Transverse colon (tissue), 4 donors: ENCODE data around the gene PSMD11. TPM values are rescaled to one million over a fixed set of nuclear protein-coding genes. Genes with fewer than 3 reads are reported as not detected.

Source experiments
- DNase-seq: peaks from one replicate; pipeline ENCODE4 v3.0.0-alpha.2; 2019
- H3K27ac ChIP-seq, 4 donors: fragments of 200-600 bp; sonication (generic); 2 replicates each; pipeline ENCODE4 v1.5.1; 2016 to 2018; ENCODE audit warnings: inconsistent platforms in 4 of 4
- H3K27me3 ChIP-seq: fragments of 200-600 bp; sonication (generic); 2 replicates; pipeline ENCODE4 v1.5.1; 2017; ENCODE audit warnings: inconsistent platforms
- H3K36me3 ChIP-seq, 4 donors: fragments of 200-600 bp; sonication (generic); 2 replicates each; pipeline ENCODE4 v1.5.1; 2017 to 2019; ENCODE audit warnings: inconsistent platforms in 4 of 4
- H3K4me1 ChIP-seq, 4 donors: fragments of 200-600 bp; sonication (generic); 2 replicates each; pipeline ENCODE4 v1.5.1; 2017 to 2020; ENCODE audit warnings: inconsistent platforms in 4 of 4
- H3K4me3 ChIP-seq, 4 donors: fragments of 200-600 bp; sonication (generic); 1 replicate in 1 of 4; 2 replicates in 3 of 4; pipeline versions ENCODE4 v1.5.1 to v1.6.1; 2017 to 2019; ENCODE audit warnings: inconsistent platforms in 4 of 4
- H3K9me3 ChIP-seq, 2 donors: fragments of 200-600 bp; sonication (generic); 2 replicates each; pipeline ENCODE4 v1.5.1; 2017 to 2019; ENCODE audit warnings: inconsistent platforms in 2 of 2
- EP300 ChIP-seq: sonication (generic); formaldehyde crosslinking; IDR thresholded peaks from one replicate; pipeline ENCODE4 v1.6.1; 2017; ENCODE audit warnings: antibody characterized with exemption, low read depth
- POLR2A ChIP-seq: fragments of 450-650 bp; IDR thresholded peaks from one replicate; pipeline ENCODE4 v1.6.1; 2016; ENCODE audit warnings: antibody characterized with exemption, mild to moderate bottlenecking, moderate library complexity
- POLR2AphosphoS5 ChIP-seq, 3 donors: sonication (generic); formaldehyde crosslinking; IDR thresholded peaks; one replicate each; pipeline ENCODE4 v1.6.1; 2016; ENCODE audit warnings: antibody characterized with exemption in 3 of 3
- WGBS, 2 donors: methylation state at CpG; one replicate each; pipeline ENCODE4 v1.1.5; 2018; ENCODE audit warnings: low coverage in 1 of 2; 5-methylcytosine and 5-hydroxymethylcytosine counted together
- in situ Hi-C, 4 donors: fragments of 200-750 bp; cut with MboI; loops; one replicate each; pipeline versions ENCODE4 v1.15.0 to v1.15.1; 2017; ENCODE audit warnings: low sequenced_read_pairs in 3 of 4, low pct_ligation_motif_present in 1 of 4, low pct_unique_long_range_greater_than_20kb in 1 of 4
- intact Hi-C: fragments of 100-400 bp; cut with DNase I; formaldehyde crosslinking; loops from one replicate; pipeline ENCODE4 v1.15.1; 2023; ENCODE audit warnings: low total_unique reads
- total RNA-seq, 4 donors: library from RNA; depleted of rRNA; stranded (reverse); fragments of >200 nt; gene quantifications; one replicate each; pipeline ENCODE4 v1.1.0, GENCODE V29; 2016
- TF ChIP-seq, protein P1 (sequence below), 5 experiments: fragments of 200-600 bp in 3 of 5; fragments of 450-650 bp in 2 of 5; sonication (generic) in 3 of 5; IDR thresholded peaks; 1 replicate in 2 of 5; 2 replicates in 3 of 5; pipeline ENCODE4 v1.5.1; 2016 to 2017; ENCODE audit warnings: antibody characterized with exemption in 5 of 5, inconsistent platforms in 3 of 5, mild to moderate bottlenecking in 2 of 5, moderate library complexity in 1 of 5

Gene PSMD11
- total RNA-seq, 4 donors from 2014 or later = 20.9 to 238 (median 62.3) TPM

DNA sequence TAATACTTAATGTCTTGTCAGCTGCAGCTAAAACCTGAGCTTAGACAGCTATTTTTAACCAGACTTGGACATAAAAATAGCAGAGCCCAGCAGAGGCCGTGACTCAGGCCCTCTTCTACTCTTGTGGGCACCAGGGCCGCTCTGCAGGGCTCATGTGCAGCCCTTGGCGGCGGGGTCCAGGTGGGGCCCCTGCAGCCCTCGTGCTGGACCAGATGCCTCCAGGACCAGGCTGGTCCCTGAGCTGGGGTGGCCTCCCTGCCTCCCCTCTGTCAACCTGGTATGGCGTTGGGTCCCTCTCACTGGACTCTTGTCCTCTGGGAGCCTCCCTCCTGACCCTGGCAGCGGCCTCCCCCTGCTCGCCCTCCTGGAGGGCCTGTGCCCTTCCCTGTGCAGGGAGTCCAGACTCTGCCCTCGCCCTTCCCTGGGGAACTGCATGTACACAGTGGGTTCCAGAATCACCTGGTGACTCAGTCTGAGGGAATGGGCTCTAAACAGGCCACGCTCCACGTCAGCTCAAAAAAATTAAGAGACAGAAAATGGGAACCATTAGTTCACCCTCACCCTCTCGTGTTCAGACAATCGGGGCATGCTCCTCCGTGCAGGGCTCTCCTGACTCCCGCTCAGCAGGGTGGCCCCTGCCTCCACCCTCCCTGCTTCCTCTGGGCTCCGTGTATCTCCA, 52.2 kb downstream of the PSMD11 start:
- WGBS, 2 donors = 87% methylated on average over 16 of the region's 16 CpGs; no CpG with 5 or more reads in 1 of the 2 donors
- Histone ChIP-seq H3K4me3 (no peak overlapping the region), H3K9me3 (no peaks in the 10 kb centered on the region), H3K36me3 (no peaks in the 10 kb centered on the region), H3K27me3 (no peaks in the 10 kb centered on the region), H3K4me1 (no peaks in the 10 kb centered on the region), H3K27ac (no peak overlapping the region)
- TF ChIP-seq EP300 (no peak), POLR2A (no peak), POLR2AphosphoS5 (IDR thresholded peaks at IDR 0.05) (no peak)
- TF ChIP-seq, protein P1, sequence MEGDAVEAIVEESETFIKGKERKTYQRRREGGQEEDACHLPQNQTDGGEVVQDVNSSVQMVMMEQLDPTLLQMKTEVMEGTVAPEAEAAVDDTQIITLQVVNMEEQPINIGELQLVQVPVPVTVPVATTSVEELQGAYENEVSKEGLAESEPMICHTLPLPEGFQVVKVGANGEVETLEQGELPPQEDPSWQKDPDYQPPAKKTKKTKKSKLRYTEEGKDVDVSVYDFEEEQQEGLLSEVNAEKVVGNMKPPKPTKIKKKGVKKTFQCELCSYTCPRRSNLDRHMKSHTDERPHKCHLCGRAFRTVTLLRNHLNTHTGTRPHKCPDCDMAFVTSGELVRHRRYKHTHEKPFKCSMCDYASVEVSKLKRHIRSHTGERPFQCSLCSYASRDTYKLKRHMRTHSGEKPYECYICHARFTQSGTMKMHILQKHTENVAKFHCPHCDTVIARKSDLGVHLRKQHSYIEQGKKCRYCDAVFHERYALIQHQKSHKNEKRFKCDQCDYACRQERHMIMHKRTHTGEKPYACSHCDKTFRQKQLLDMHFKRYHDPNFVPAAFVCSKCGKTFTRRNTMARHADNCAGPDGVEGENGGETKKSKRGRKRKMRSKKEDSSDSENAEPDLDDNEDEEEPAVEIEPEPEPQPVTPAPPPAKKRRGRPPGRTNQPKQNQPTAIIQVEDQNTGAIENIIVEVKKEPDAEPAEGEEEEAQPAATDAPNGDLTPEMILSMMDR (IDR thresholded peaks at IDR 0.05) = no peak
- in situ Hi-C loops (loop anchor here in 2 of 4 donors (25.0 kb wide), 2 partner anchors 266 to 416 kb away; no protein-coding TSS in a partner anchor), intact Hi-C loops (no loop called here)
- DNase-seq = no peak

DNA sequence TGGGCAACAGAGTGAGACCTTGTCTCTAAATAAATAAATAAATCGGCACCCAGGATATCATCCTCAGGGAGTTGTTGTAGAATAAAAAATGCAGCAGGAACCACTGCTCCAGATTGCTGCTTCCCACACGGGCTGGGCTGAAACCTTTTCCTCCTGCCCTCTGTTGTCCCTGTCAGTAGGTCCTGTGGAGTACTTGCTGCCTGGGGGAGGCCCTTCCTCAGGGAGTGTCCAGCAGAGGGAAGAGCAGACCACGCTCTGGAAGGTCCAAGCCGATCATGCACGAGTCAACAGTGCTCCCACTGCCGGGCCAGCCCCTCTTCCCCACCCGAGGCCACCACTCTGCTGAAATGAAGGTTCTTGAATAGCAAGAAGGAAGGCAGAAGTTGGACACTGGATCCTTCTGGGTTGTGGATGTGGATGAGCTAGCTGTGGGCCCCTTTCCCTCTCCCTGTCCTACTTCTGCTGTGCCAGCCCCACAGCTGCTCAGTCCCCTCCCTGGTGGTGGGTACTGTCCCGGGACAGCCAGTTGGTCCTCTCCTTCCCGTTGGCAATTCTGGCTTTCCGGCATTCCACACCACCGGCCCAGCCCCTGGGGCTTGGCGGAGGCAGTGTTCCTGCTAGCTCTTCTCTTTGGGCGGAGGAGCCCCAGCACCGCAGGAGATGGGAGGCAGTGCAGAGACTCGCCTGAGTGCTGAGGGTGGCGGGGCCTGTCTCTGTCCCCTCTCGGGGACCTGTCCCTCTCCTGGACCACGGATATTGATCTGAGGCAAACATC, 53.3 kb downstream of the PSMD11 start:
- no peaks in the 10 kb centered on the region for H3K4me1 ChIP-seq
- no peak for DNase-seq
- H3K36me3 ChIP-seq = no peaks in the 10 kb centered on the region
- no peak overlapping the region for H3K4me3 ChIP-seq
- in situ Hi-C loops = loop anchor here in 2 of 4 donors (25.0 kb wide), 2 partner anchors 265 to 415 kb away; no protein-coding TSS in a partner anchor
- 87 to 91% methylated on average over 4 to 18 of the region's 18 CpGs for WGBS, 2 donors
- H3K27me3 ChIP-seq = no peaks in the 10 kb centered on the region
- no peak overlapping the region for H3K27ac ChIP-seq
- intact Hi-C loops = no loop called here
- no peaks in the 10 kb centered on the region for H3K9me3 ChIP-seq
- TF ChIP-seq EP300 (no peak), POLR2AphosphoS5 (IDR thresholded peaks at IDR 0.05) (no peak), POLR2A (no peak)
- TF ChIP-seq, protein P1 (IDR thresholded peaks at IDR 0.05) = no peak

DNA sequence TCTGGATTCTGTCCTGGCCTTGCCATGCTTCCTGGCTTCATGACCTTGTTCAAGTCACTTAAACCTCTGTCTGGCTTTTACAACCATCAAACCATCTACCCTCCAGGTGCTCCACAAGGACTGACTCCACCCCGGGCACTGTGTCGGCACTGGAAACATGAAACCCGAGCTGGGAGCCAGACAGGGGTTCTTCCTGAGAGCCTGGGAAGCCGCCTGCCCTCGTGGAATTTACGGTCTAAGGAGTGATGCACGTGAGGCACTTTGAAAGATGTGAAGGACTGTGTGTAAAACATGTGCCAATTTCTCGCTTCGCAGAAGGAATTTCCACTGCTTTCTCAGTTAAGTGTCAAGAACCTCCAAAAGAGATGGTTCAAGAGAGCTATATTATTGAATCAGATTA, 54.1 kb downstream of the PSMD11 start:
- Histone ChIP-seq H3K27ac (no peak overlapping the region), H3K9me3 (no peaks in the 10 kb centered on the region), H3K36me3 (no peaks in the 10 kb centered on the region), H3K4me3 (no peak overlapping the region), H3K4me1 (peaks cover 0 to 3% (median 0%) of the 10 kb centered on the region in 4 donors), H3K27me3 (no peaks in the 10 kb centered on the region)
- no peak for TF ChIP-seq POLR2AphosphoS5 (IDR thresholded peaks at IDR 0.05)
- 82 to 93% methylated on average over 3 to 9 of the region's 9 CpGs for WGBS, 2 donors
- in situ Hi-C loops = loop anchor here in 2 of 4 donors (25.0 kb wide), 2 partner anchors 264 to 414 kb away; no protein-coding TSS in a partner anchor
- intact Hi-C loops = no loop called here
- DNase-seq = no peak

DNA sequence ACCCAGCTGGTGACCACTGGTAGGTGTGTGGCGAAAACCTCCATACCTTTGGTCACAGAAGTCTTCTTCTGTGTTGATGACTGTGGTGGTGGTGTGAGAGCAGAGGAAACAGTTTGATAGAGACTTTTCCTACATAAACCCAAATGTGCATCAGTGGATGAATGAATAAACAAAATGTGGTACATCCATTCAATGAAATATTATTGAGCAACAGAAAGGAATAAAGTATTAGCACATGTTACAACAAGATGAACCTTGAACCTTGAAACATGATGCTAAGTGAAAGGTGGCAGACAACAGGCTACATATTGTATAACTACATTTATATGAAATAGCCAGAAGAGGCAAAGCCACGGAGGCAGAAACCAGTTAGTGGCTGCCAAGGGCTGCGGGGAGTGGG, 57.7 kb downstream of the PSMD11 start:
- H3K4me3 ChIP-seq = no peak overlapping the region
- in situ Hi-C loops = no loop called here

More for the DNA sequence above, 57.7 kb downstream of the PSMD11 start:
- Histone ChIP-seq H3K27me3 (no peaks in the 10 kb centered on the region), H3K9me3 (no peaks in the 10 kb centered on the region), H3K4me1 (peaks cover 0 to 12% (median 3%) of the 10 kb centered on the region in 4 donors), H3K27ac (no peak overlapping the region), H3K36me3 (no peaks in the 10 kb centered on the region)
- WGBS, 2 donors = 89 to 100% methylated on average over 2 to 3 of the region's 3 CpGs
- no peak for TF ChIP-seq POLR2A
- TF ChIP-seq, protein P1 (IDR thresholded peaks at IDR 0.05) = no peak
- TF ChIP-seq EP300 = no peak
- TF ChIP-seq POLR2AphosphoS5 (IDR thresholded peaks at IDR 0.05) = no peak
- intact Hi-C loops = no loop called here
- no peak for DNase-seq
